GM12891 (cell line): Measurements from ENCODE around the gene KDM3B.

Source experiments
- PAX5 ChIP-seq: IDR thresholded peaks from 2 replicates; pipeline ENCODE4 v1.6.1; 2011; ENCODE audit warnings: low read length, moderate library complexity, mild to moderate bottlenecking; ENCODE audit not compliant: insufficient read depth, severe bottlenecking
- POLR2A ChIP-seq: IDR thresholded peaks from 2 replicates; pipeline ENCODE4 v1.6.1; 2011; ENCODE audit warnings: low read depth, low read length, control low read depth
- POLR2AphosphoS5 ChIP-seq: IDR thresholded peaks from 2 replicates; pipeline ENCODE4 v1.6.1; 2011; ENCODE audit warnings: low read depth, low read length, control low read depth
- POU2F2 ChIP-seq: IDR thresholded peaks from 2 replicates; pipeline ENCODE4 v1.6.1; 2011; ENCODE audit warnings: low read depth, mild to moderate bottlenecking, control low read depth, low read length, moderate library complexity
- SPI1 ChIP-seq: IDR thresholded peaks from 2 replicates; pipeline ENCODE4 v1.6.1; 2011; ENCODE audit warnings: low read depth, low read length, control low read depth
- TAF1 ChIP-seq: IDR thresholded peaks from 2 replicates; pipeline ENCODE4 v1.6.1; 2011; ENCODE audit warnings: low read depth, low read length, control low read depth

DNA sequence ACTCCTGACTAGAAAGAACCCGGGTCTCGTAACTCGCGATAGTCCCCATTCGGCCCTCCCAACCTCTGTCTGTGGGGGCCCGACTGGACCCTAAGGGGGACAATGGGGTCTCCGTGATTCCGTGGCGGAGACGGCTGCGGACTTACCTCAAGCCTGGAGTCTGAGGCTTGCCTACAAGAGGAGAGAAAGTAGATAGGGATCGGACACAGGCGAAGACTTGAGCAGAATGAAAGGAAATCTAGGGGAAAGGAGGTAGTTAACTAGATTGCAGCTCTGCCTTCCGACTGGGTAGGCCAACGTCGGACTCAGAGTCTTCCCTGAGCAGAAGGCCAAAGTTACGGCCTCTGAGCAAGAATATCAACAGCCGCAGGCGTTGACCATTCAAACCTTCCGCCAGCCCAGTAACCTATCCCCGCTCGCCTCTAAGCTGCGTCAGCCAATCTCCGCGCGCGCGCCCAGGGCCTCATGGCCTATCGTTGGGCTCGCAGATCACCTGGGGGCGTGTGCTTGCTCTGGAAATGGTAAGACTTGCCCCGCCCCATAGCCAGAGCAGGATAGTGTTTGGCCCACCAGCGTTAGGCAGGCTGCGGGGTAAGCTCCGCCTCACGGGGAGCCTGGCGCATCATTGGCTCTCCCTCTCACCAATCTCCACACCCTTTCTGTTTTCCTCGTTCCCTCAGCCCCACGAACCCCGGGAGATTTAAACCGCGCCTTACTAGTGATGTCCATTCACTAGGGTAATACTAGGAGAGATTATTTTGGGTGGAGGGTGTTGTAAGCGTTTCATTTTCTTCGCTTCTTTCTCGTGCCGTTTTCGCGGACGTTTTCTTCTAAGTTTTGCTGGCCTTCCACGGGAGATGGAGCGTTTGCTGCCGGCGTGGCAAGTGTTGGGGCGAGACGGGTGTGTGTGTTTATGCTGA is 20.8 kb upstream of the KDM3B start, which contains the start of gene CDC25C:
- TF ChIP-seq POLR2AphosphoS5: no peak
- TF ChIP-seq SPI1: no peak
- peak; percentile 57; the same call in 1 of the 2 replicates for TF ChIP-seq POLR2A
- TF ChIP-seq TAF1: no peak
- TF ChIP-seq POU2F2: no peak
- peak; percentile 75 for TF ChIP-seq PAX5
